Measurements from ENCODE around the gene RAB10. TPM values are rescaled to one million over a fixed set of nuclear protein-coding genes. Genes with fewer than 3 reads are reported as not detected.
"Not testable (repeated sequence)": the region's sequence is repeated elsewhere in the genome, so short reads cannot be mapped to it uniquely, and the experiment has no call there.

The RAB10 gene
- total RNA-seq, 1 experiment from 2014 or later, result 152 TPM

- not testable (repeated sequence) for H3K4me1 ChIP-seq; H3K27me3 ChIP-seq; H3K9me3 ChIP-seq (replicated peaks); H3K36me3 ChIP-seq
- peak in 1 of 2 experiments; percentile 83 for DNase-seq
- H3K27ac ChIP-seq, result peak overlapping the region; percentile 61
- peak overlapping the region; percentile 78 for H3K4me3 ChIP-seq
Measured at GRCh38 chr2:26032586-26033269, 1.2 kb upstream of the RAB10 start.

- Histone ChIP-seq H3K4me3 (peak overlapping the region; percentile 78), H3K4me1 (peaks cover 4% of the 10 kb centered on the region; the same call in 1 of the 2 replicates), H3K27ac (peak overlapping the region; percentile 61), H3K9me3 (replicated peaks) (no peaks in the 10 kb centered on the region), H3K36me3 (peaks cover 12% of the 10 kb centered on the region), H3K27me3 (no peaks in the 10 kb centered on the region)
- DNase-seq, result peak; percentile 94 to 95
Measured at GRCh38 chr2:26033270-26033817, 540 bp upstream of the RAB10 start.

DNA sequence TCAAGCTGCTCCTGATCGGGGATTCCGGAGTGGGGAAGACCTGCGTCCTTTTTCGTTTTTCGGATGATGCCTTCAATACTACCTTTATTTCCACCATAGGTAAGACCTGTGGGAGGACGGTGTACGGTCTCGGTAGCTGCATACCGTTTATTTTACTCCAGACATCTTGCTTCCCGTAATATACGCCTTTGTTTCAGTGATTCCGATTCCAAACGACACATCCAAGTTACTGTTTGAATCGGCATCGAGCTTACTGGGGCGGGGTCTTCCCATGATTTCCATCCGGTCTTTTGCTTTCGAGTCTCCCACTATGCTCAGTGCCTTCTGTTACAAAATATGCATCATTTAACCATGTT, 731 bp downstream of the RAB10 start:
- Histone ChIP-seq H3K4me3 (peak overlapping the region; percentile 78), H3K4me1 (peaks cover 4% of the 10 kb centered on the region; the same call in 1 of the 2 replicates), H3K36me3 (peaks cover 21% of the 10 kb centered on the region), H3K9me3 (replicated peaks) (no peaks in the 10 kb centered on the region), H3K27ac (peak overlapping the region; percentile 61), H3K27me3 (no peaks in the 10 kb centered on the region)
- DNase-seq, result peak; percentile 21 to 51

DNA sequence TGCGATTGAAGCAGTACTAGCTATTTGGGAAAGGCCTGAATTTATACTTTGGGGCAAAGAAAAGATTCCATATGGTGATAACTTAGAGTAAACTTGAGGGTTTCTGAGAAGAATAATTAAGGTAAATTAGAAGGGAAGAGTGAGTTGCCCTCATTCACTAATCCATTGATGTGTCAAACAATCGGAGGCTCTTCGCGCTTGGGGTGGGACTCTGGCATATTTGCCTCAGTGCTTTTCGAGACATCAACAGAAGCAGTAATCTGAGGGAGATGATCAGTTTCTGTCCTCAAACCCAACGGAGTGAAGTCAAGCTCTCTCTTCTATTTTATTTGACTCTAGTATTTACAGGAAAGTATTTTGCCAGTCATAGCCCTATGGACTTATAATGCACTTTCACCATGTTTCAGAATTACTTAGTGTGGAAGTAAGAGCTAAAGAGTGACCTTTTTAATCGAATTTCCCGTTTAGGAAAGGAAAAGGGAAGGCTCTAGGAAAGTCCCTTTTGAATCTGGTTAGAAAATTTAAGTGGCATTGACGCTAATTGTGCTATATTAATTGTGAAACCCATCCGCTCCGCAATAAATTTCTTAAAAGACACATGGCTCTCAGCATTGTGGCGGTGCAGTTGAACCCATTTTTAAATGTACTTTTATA, 1.3 kb downstream of the RAB10 start:
- H3K36me3 ChIP-seq, result peaks cover 23% of the 10 kb centered on the region
- peak in 1 of 2 experiments; percentile 39 for DNase-seq
- H3K9me3 ChIP-seq (replicated peaks), result no peaks in the 10 kb centered on the region
- H3K4me1 ChIP-seq, result peaks cover 4% of the 10 kb centered on the region; the same call in 1 of the 2 replicates
- H3K27me3 ChIP-seq, result no peaks in the 10 kb centered on the region
- peak overlapping the region; percentile 78 for H3K4me3 ChIP-seq
- H3K27ac ChIP-seq, result no peak overlapping the region

- no peak overlapping the region for H3K4me3 ChIP-seq
- peaks cover 32% of the 10 kb centered on the region for H3K36me3 ChIP-seq
- no peak for DNase-seq
- no peaks in the 10 kb centered on the region for H3K4me1 ChIP-seq
- no peaks in the 10 kb centered on the region for H3K27me3 ChIP-seq
- H3K9me3 ChIP-seq (replicated peaks), result no peaks in the 10 kb centered on the region
- H3K27ac ChIP-seq, result no peak overlapping the region
Measured at GRCh38 chr2:26039603-26040323, 5.9 kb downstream of the RAB10 start.

- Histone ChIP-seq H3K4me1 (no peaks in the 10 kb centered on the region), H3K27ac (no peak overlapping the region), H3K36me3 (peaks cover 25% of the 10 kb centered on the region), H3K27me3 (no peaks in the 10 kb centered on the region), H3K9me3 (replicated peaks) (no peaks in the 10 kb centered on the region; the same call in 1 of the 2 replicates), H3K4me3 (no peak overlapping the region)
- no peak for DNase-seq
Measured at GRCh38 chr2:26043109-26043508, 9.2 kb downstream of the RAB10 start.

- DNase-seq, result no peak
- no peak overlapping the region for H3K27ac ChIP-seq
Measured at GRCh38 chr2:26043862-26044696, 10.2 kb downstream of the RAB10 start.

DNA sequence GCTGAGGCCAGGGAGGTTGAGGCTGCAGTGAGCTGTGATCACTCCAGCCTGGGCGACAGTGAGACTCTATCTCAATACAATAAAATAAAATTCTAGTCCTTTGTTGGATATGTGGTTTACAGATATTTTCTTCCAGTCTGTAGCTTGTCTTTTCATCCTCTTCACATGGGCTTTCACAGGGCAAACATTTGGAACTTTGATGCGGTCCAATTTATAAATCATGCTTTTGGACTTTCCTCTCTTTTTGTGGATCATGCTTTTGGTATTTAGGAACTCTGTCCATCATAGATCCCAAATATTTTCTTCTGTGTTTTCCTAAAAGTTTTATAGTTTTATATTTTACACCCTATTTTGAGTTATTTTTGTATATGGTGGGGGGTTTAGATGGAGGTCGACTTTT, 14.9 kb downstream of the RAB10 start:
- Histone ChIP-seq H3K27me3 (no peaks in the 10 kb centered on the region), H3K4me3 (no peak overlapping the region), H3K36me3 (peaks cover 15% of the 10 kb centered on the region; the same call in 1 of the 2 replicates), H3K27ac (no peak overlapping the region), H3K4me1 (no peaks in the 10 kb centered on the region), H3K9me3 (replicated peaks) (no peaks in the 10 kb centered on the region; the same call in 1 of the 2 replicates)
- DNase-seq, result no peak

More at GRCh38 chr2:26043862-26044696, 10.2 kb downstream of the RAB10 start:
- Histone ChIP-seq H3K36me3 (peaks cover 23% of the 10 kb centered on the region), H3K4me3 (no peak overlapping the region), H3K4me1 (no peaks in the 10 kb centered on the region), H3K9me3 (replicated peaks) (no peaks in the 10 kb centered on the region; the same call in 1 of the 2 replicates), H3K27me3 (no peaks in the 10 kb centered on the region)

- no peak for DNase-seq
- H3K4me3 ChIP-seq, result no peak overlapping the region
Measured at GRCh38 chr2:26049641-26050040, 15.8 kb downstream of the RAB10 start.

DNA sequence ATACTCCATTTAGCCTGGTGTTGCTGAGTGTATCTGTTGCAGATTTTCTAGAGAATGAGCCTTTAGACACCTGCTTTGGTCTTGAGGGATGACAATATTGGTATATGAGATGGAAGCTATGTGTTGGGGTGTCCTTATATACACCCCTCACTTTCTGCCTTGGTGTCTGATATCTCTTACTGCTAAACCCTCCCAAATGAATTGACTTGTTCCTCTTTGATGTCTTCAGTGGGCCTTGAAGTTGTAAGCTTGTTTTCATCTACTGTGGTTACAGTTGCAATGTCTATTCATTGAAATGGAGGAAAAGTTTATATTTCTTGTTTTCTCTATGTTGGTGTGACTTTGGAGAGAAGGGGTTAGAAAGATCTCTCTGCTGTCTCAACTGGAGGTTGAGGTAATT, 18.9 kb downstream of the RAB10 start:
- no peak overlapping the region for H3K27ac ChIP-seq
- no peak overlapping the region for H3K4me3 ChIP-seq
- no peaks in the 10 kb centered on the region for H3K27me3 ChIP-seq
- peaks cover 13% of the 10 kb centered on the region; the same call in 1 of the 2 replicates for H3K36me3 ChIP-seq
- H3K9me3 ChIP-seq (replicated peaks), result no peaks in the 10 kb centered on the region; the same call in 1 of the 2 replicates
- no peaks in the 10 kb centered on the region for H3K4me1 ChIP-seq
- no peak for DNase-seq

More at GRCh38 chr2:26049641-26050040, 15.8 kb downstream of the RAB10 start:
- Histone ChIP-seq H3K27me3 (no peaks in the 10 kb centered on the region), H3K4me1 (no peaks in the 10 kb centered on the region), H3K27ac (no peak overlapping the region), H3K9me3 (replicated peaks) (no peaks in the 10 kb centered on the region; the same call in 1 of the 2 replicates), H3K36me3 (peaks cover 15% of the 10 kb centered on the region; the same call in 1 of the 2 replicates)

GRCh38 chr2:26054598-26055348, 20.9 kb downstream of the RAB10 start:
- DNase-seq, result no peak
- no peaks in the 10 kb centered on the region for H3K4me1 ChIP-seq
- peaks cover 10% of the 10 kb centered on the region; the same call in 1 of the 2 replicates for H3K36me3 ChIP-seq
- no peaks in the 10 kb centered on the region for H3K27me3 ChIP-seq
- H3K4me3 ChIP-seq, result no peak overlapping the region
- H3K9me3 ChIP-seq (replicated peaks), result no peaks in the 10 kb centered on the region
- no peak overlapping the region for H3K27ac ChIP-seq

- peaks cover 17% of the 10 kb centered on the region for H3K36me3 ChIP-seq
- H3K27ac ChIP-seq, result no peak overlapping the region
- H3K27me3 ChIP-seq, result no peaks in the 10 kb centered on the region
- H3K4me1 ChIP-seq, result no peaks in the 10 kb centered on the region
- DNase-seq, result no peak
- H3K9me3 ChIP-seq (replicated peaks), result no peaks in the 10 kb centered on the region
- H3K4me3 ChIP-seq, result no peak overlapping the region
Measured at GRCh38 chr2:26058390-26058789, 24.5 kb downstream of the RAB10 start.

GRCh38 chr2:26059542-26059941, 25.7 kb downstream of the RAB10 start:
- no peaks in the 10 kb centered on the region for H3K4me1 ChIP-seq
- peaks cover 19% of the 10 kb centered on the region for H3K36me3 ChIP-seq
- no peak for DNase-seq
- no peak overlapping the region for H3K4me3 ChIP-seq
- H3K27ac ChIP-seq, result no peak overlapping the region
- H3K27me3 ChIP-seq, result no peaks in the 10 kb centered on the region
- H3K9me3 ChIP-seq (replicated peaks), result no peaks in the 10 kb centered on the region
